Loucy (cell line): Measurements from ENCODE around the gene HS6ST2.

ENCODE experiments used
- H2AFZ ChIP-seq: fragments of 200-600 bp; sonication (generic); 2 replicates; pipeline ENCODE4 v1.6.0; 2016; ENCODE audit warnings: antibody characterized with exemption, mild to moderate bottlenecking, low read length, moderate library complexity
- H3F3A ChIP-seq: fragments of 200-600 bp; 2 replicates; pipeline ENCODE4 v1.6.0; 2016; ENCODE audit warnings: antibody characterized with exemption, low read depth, mild to moderate bottlenecking
- H3K27me3 ChIP-seq: fragments of 200-600 bp; sonication (generic); 2 replicates; pipeline ENCODE4 v1.6.1; 2014; ENCODE audit warnings: low read length, mild to moderate bottlenecking; ENCODE audit not compliant: insufficient read depth, poor library complexity, severe bottlenecking
- H3K36me3 ChIP-seq: fragments of 200-600 bp; sonication (generic); 2 replicates; pipeline ENCODE4 v1.6.1; 2016; ENCODE audit warnings: low read length; ENCODE audit not compliant: insufficient read depth
- H3K4me1 ChIP-seq: fragments of 200-600 bp; sonication (generic); 2 replicates; pipeline ENCODE4 v1.5.1; 2014; ENCODE audit warnings: low read length, mild to moderate bottlenecking; ENCODE audit not compliant: insufficient read depth, poor library complexity, severe bottlenecking
- H3K4me2 ChIP-seq: fragments of 200-600 bp; sonication (generic); 2 replicates; pipeline ENCODE4 v1.6.0; 2014; ENCODE audit warnings: antibody characterized with exemption, low read length, low read depth, mild to moderate bottlenecking; ENCODE audit not compliant: poor library complexity, severe bottlenecking
- H3K4me3 ChIP-seq: fragments of 200-600 bp; sonication (generic); 2 replicates; pipeline ENCODE4 v1.5.1; 2014; ENCODE audit warnings: low read length, mild to moderate bottlenecking, mixed read lengths; ENCODE audit not compliant: poor library complexity, severe bottlenecking
- H3K79me2 ChIP-seq: fragments of 200-600 bp; sonication (generic); 2 replicates; pipeline ENCODE4 v1.6.1; 2014; ENCODE audit warnings: low read length; ENCODE audit not compliant: insufficient read depth
- H3K9ac ChIP-seq: fragments of 200-600 bp; sonication (generic); 2 replicates; pipeline ENCODE4 v1.6.0; 2014; ENCODE audit warnings: mild to moderate bottlenecking, low read depth, low read length, moderate library complexity; ENCODE audit not compliant: poor library complexity, severe bottlenecking
- H3K9me2 ChIP-seq: fragments of 200-600 bp; sonication (generic); replicated peaks from 2 replicates; pipeline ENCODE4 v1.6.1; 2016; ENCODE audit warnings: low read depth, low read length, mixed read lengths
- H3K9me3 ChIP-seq: fragments of 200-600 bp; sonication (generic); 2 replicates; pipeline ENCODE4 v1.6.1; 2014; ENCODE audit warnings: mild to moderate bottlenecking, antibody characterized with exemption, low read length, low read depth; ENCODE audit not compliant: insufficient read depth
- H4K20me1 ChIP-seq: fragments of 200-600 bp; sonication (generic); 2 replicates; pipeline ENCODE4 v1.6.0; 2014; ENCODE audit warnings: antibody characterized with exemption, low read length, mild to moderate bottlenecking; ENCODE audit not compliant: insufficient read depth, poor library complexity, severe bottlenecking
- CTCF ChIP-seq: fragments of 200-600 bp; sonication (generic); conservative IDR thresholded peaks from 2 replicates; pipeline ENCODE4 v1.5.1; 2014; ENCODE audit warnings: mild to moderate bottlenecking, antibody characterized with exemption, low read length
- EZH2phosphoT487 ChIP-seq: fragments of 200-600 bp; IDR thresholded peaks from 2 replicates; pipeline ENCODE4 v1.6.1; 2018; ENCODE audit warnings: antibody characterized with exemption, mild to moderate bottlenecking, moderate library complexity, borderline replicate concordance

The HS6ST2 gene

GRCh38 chrX:132730266-132730665 is 228.2 kb downstream of the HS6ST2 start:
- Histone ChIP-seq H3K9me2 (no peaks in the 10 kb centered on the region), H3K36me3 (no peaks in the 10 kb centered on the region), H3K79me2 (no peaks in the 10 kb centered on the region), H3K4me2 (no peak overlapping the region), H3K4me3 (no peak overlapping the region), H3F3A (no peaks in the 10 kb centered on the region), H3K4me1 (no peaks in the 10 kb centered on the region), H4K20me1 (no peaks in the 10 kb centered on the region), H3K9me3 (no peaks in the 10 kb centered on the region), H3K9ac (no peak overlapping the region), H3K27me3 (no peaks in the 10 kb centered on the region), H2AFZ (no peak overlapping the region)
- TF ChIP-seq EZH2phosphoT487 = no peak
- no peak for TF ChIP-seq CTCF

- Histone ChIP-seq H3K79me2 (no peaks in the 10 kb centered on the region), H4K20me1 (no peaks in the 10 kb centered on the region), H3K4me2 (no peak overlapping the region), H3K27me3 (no peaks in the 10 kb centered on the region), H3K9ac (no peak overlapping the region), H3K4me3 (no peak overlapping the region), H2AFZ (no peak overlapping the region), H3K9me2 (no peaks in the 10 kb centered on the region), H3F3A (no peaks in the 10 kb centered on the region), H3K4me1 (no peaks in the 10 kb centered on the region), H3K36me3 (no peaks in the 10 kb centered on the region), H3K9me3 (no peaks in the 10 kb centered on the region)
- TF ChIP-seq CTCF (no peak), EZH2phosphoT487 (no peak)
These were observed 230.1 kb downstream of the HS6ST2 start for GRCh38 chrX:132728296-132728695.

- no peak overlapping the region for H3K4me3 ChIP-seq
- no peaks in the 10 kb centered on the region for H3K27me3 ChIP-seq
- no peaks in the 10 kb centered on the region for H3K9me2 ChIP-seq
- H3K4me2 ChIP-seq = no peak overlapping the region
- TF ChIP-seq EZH2phosphoT487 = no peak
- TF ChIP-seq CTCF = no peak
- H3K79me2 ChIP-seq = no peaks in the 10 kb centered on the region
- H3K4me1 ChIP-seq = no peaks in the 10 kb centered on the region
- no peaks in the 10 kb centered on the region for H3K9me3 ChIP-seq
- H3F3A ChIP-seq = no peaks in the 10 kb centered on the region
- H4K20me1 ChIP-seq = no peaks in the 10 kb centered on the region
- no peak overlapping the region for H3K9ac ChIP-seq
- no peaks in the 10 kb centered on the region for H3K36me3 ChIP-seq
- no peak overlapping the region for H2AFZ ChIP-seq
These were observed 239.9 kb downstream of the HS6ST2 start for GRCh38 chrX:132718431-132718958.
